WI38 (cell line): ENCODE results near the gene GPC5.

Experiments used
- H3K4me3 ChIP-seq: 2 replicates; pipeline ENCODE4 v1.5.1; 2011; ENCODE audit warnings: low read depth, mild to moderate bottlenecking, control low read depth, low read length
- TF ChIP-seq, protein P1 (sequence below): IDR thresholded peaks from 2 replicates; pipeline ENCODE4 v1.5.1; 2012; ENCODE audit warnings: low read depth, mild to moderate bottlenecking, control low read depth, low read length

The GPC5 gene

DNA sequence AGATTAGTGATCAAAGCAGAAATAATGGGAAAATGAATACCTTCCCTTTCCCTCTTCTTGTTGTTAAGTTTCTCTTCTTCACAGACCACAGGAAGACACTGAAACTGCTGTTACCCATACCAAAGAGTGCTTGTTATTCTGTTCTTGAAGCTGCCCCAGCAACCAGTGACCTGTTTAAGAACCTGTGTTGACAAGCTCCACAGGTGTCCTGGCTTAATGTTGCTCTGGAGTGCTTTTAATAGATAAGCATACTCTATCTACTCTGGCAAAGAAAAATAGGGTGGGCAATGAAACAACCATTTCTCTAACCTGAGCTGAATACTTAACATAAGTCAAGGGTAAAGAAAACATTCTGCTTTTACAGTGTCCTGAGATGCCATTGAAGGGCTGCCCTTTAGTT lies 1321.4 kb downstream of the GPC5 start:
- TF ChIP-seq, protein P1, sequence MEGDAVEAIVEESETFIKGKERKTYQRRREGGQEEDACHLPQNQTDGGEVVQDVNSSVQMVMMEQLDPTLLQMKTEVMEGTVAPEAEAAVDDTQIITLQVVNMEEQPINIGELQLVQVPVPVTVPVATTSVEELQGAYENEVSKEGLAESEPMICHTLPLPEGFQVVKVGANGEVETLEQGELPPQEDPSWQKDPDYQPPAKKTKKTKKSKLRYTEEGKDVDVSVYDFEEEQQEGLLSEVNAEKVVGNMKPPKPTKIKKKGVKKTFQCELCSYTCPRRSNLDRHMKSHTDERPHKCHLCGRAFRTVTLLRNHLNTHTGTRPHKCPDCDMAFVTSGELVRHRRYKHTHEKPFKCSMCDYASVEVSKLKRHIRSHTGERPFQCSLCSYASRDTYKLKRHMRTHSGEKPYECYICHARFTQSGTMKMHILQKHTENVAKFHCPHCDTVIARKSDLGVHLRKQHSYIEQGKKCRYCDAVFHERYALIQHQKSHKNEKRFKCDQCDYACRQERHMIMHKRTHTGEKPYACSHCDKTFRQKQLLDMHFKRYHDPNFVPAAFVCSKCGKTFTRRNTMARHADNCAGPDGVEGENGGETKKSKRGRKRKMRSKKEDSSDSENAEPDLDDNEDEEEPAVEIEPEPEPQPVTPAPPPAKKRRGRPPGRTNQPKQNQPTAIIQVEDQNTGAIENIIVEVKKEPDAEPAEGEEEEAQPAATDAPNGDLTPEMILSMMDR, result no peak
- H3K4me3 ChIP-seq, result no peak overlapping the region

DNA sequence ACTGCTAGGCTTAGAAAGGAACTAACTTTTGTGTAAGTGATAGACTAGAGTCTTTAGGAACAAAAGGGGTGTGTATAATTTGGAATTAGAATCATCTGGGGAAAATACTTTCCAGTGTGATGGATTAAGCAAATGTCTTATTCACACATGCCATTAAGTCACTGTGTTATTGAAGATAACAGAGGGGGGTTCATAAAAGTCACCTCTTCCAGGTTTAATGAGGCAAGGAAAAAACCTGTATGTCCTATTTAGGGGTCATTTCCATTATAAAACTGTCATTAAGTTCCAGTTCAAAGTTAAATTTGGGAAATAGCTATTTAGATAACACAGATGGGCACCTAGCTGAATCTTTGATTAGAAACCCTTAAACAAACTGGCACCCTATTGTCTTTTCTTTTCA lies 1323.2 kb downstream of the GPC5 start:
- H3K4me3 ChIP-seq, result no peak overlapping the region
- TF ChIP-seq, protein P1, result no peak

DNA sequence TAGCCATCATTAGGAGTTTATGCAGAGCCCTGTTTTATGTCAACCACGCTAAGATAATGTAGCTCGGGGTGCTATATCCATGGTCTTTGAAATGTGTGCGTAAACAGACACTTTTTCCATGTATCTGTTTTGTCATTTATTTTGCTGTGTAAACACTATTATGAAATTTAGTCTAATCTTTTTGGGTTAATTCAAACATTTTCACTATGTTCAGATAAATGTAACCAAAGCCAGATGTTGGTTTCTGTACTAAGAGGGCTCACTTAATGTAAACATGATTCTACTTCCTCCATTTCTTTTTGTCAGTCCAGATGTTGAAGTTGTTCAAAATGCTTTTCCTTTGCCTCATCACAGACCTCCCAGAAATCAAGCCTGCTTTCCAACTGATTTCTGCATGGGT lies 1328.7 kb downstream of the GPC5 start:
- H3K4me3 ChIP-seq, result no peak overlapping the region
- TF ChIP-seq, protein P1, result no peak

DNA sequence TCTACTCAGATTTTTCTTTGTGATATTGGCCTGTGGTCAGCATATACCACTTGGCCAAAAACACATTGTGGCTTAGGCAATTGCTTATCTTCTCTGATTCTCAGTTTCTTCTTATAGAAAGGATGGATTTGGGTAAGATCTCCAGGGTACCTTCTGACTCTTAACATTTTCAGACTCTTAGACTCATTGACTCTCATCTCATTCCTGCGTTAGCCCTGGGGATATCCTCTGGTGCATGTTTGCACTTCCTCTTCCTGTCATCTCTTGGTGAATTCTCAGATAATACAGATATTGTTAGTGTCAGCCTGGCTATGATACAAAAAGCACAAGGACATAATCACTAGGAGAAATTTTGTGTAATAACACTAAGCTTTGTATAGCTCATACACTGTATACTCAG lies 1335.6 kb downstream of the GPC5 start:
- TF ChIP-seq, protein P1, result no peak
- no peak overlapping the region for H3K4me3 ChIP-seq

DNA sequence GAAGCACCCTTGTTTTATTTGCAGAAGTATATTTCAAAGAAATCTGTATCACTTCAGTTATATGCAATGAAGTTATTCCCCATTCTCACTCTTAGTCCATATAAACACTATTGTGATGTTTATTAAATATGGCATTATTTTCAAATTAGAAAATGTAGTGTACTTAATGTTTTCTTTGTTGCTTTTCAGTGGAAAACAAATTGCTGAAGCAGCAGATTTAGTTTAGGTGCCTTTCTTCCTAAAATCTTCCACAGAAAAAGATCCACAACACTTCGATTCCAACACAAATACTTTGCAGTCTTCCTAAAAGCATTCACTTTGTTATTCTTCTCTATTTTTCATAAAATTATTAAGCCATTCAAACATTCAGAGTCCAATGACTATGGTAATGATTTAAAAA lies 1336.1 kb downstream of the GPC5 start:
- TF ChIP-seq, protein P1, result no peak
- H3K4me3 ChIP-seq, result no peak overlapping the region

GRCh38 chr13:92735909-92736308 lies 1337.5 kb downstream of the GPC5 start:
- TF ChIP-seq, protein P1, result no peak
- no peak overlapping the region for H3K4me3 ChIP-seq

DNA sequence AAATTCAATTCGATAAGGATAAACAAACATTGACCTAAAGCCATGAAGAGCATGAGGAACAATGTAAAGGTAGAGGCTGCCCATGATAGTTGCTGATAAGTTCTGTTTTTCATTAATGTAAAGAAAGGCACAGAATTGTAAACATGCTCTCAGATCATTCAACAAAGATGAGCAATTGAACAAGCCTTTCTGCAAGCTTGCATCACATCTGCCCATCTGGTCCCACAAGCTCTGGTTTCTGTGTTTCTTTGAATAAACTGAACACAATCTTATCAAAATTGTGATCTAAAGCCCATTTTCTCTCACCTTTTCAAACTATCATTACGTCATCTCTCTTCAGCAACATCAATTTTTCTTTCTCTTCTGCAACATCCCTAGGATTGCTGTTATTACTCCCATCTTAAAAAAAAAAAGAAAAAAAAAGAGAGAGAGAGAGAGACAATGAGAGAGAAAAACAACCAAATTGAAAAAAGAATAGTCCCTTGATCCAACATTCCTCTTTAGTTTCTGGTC lies 1340.9 kb downstream of the GPC5 start:
- H3K4me3 ChIP-seq, result no peak overlapping the region
- TF ChIP-seq, protein P1, result no peak
